Fibroblast of pulmonary artery (primary cell): ENCODE data around the gene LBH.

Experiments
- DNase-seq: peaks from one replicate; pipeline ENCODE4 v3.0.0-alpha.2; 2010; ENCODE audit warnings: low read depth
- H3K4me3 ChIP-seq: replicated peaks from 2 replicates; pipeline ENCODE4 v1.5.1; 2011; ENCODE audit warnings: low read depth, mild to moderate bottlenecking, control low read depth, low read length, moderate library complexity
- TF ChIP-seq, protein P1 (sequence below): IDR thresholded peaks from 2 replicates; pipeline ENCODE4 v1.5.1; 2011; ENCODE audit warnings: mild to moderate bottlenecking, control low read depth, low read length, inconsistent platforms; ENCODE audit errors: missing control alignments

The LBH gene

DNA sequence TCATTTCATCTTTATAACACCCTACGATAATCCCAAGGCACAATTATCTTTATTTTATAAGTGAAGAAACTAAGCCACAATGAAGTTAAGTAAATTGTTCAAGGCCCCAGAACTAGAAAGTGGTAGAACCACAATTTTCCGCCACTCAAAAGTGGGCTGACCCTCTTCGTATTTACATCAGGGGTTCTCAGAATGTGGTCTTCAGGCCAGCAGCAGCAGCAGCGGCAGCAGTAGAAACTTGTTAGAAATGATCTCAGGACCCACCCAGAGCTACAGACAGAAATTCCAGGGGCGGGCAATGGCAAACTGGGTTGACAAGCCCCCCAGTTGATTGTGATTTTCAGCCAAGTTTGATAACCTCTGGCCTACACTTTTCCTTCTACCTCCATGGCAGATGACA is 62.8 kb downstream of the LBH start:
- TF ChIP-seq, protein P1, sequence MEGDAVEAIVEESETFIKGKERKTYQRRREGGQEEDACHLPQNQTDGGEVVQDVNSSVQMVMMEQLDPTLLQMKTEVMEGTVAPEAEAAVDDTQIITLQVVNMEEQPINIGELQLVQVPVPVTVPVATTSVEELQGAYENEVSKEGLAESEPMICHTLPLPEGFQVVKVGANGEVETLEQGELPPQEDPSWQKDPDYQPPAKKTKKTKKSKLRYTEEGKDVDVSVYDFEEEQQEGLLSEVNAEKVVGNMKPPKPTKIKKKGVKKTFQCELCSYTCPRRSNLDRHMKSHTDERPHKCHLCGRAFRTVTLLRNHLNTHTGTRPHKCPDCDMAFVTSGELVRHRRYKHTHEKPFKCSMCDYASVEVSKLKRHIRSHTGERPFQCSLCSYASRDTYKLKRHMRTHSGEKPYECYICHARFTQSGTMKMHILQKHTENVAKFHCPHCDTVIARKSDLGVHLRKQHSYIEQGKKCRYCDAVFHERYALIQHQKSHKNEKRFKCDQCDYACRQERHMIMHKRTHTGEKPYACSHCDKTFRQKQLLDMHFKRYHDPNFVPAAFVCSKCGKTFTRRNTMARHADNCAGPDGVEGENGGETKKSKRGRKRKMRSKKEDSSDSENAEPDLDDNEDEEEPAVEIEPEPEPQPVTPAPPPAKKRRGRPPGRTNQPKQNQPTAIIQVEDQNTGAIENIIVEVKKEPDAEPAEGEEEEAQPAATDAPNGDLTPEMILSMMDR = no peak
- no peak for DNase-seq
- H3K4me3 ChIP-seq = no peak overlapping the region

DNA sequence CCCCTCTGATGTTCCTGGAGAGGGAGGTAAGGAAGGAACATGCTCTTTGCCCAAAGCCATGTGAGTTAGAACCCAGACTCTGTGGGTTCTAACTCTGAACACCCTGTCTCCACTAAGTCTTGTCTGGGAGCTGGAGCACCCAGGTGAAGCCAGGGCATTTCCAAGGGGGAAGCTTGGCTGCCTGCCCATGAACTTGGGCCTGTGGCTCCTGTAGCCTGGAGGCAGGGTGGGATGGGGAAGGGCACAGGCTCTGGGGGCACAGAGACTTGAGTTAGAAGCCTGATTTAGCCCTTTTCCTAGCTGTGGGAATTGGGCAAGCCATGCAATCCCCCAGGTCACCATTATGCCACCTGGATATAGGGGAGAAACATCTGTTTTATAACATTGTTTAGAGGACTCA is 65.2 kb downstream of the LBH start:
- no peak for DNase-seq
- H3K4me3 ChIP-seq = no peak overlapping the region
- TF ChIP-seq, protein P1 = no peak

DNA sequence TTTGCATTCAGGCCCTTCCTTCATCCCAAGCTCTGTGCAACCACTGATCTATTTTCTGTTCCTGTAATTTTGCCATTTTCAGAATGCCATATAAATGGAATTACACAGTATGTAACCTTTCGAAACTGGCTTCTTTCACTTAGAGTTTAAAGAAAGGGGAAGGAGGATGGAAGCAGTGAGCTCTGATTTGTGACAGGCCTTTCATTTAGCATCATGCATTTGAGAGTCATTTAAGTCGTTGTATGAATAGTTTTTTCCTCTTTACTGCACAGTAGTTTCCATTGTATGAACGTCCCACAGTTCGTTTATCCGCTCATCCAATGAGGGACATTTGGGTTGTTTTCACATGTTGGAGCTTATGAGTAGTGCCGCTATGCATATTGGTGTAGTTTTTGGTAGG is 67.0 kb downstream of the LBH start:
- TF ChIP-seq, protein P1 = no peak
- no peak overlapping the region for H3K4me3 ChIP-seq
- no peak for DNase-seq

DNA sequence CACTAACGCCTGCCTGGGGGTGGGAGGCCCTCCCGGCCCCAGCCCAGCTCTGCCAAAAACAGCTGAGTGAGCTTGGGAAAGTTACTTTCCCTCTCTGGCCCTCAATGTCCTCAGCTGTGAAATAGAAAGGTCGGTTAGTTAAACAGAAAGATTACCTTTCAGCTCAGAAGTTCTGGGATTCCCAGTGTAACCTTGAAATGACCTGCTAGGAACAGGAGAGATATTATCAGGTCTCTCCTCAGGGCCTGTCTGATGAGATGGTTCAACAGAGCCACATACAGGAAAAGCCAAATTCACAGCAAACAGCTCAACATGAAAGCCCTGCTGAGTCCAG is 68.8 kb downstream of the LBH start:
- no peak for DNase-seq
- H3K4me3 ChIP-seq = no peak overlapping the region
- TF ChIP-seq, protein P1 = no peak

DNA sequence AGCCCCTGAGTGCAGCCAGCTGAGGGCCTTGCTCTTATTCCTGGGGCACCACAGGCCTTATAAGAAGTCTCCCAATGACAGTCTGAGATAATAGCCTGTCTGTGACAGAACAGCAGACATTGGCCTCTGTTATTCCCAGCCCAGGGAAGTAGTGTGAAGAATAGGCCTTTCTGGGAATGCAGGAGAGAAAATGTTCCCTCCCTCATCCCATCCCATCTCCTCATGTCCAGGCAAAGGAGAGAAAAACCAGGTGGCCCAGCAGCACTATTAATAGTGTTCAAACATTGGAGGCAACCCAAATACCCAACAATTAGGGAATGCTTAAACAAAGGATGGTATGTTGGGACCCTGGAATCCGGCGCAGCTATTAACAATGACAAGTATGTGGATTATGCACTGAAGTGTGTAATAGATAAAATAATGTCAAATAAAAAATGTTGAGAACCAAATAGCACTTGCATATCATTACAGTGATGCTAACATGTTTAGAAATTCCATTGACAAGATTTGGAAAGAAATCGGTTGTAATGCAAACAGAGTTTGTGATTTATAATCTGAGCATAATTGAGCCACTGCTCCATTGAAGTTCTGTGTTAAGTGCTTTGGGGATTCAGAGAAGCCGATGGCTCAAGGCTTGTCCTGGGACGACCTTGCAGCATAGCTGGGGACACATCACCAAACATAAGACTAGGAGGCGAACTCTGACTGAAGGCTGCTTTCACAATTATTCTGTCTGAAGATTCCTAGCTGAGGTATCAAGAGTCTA is 69.3 kb downstream of the LBH start:
- H3K4me3 ChIP-seq = no peak overlapping the region
- DNase-seq = peak; percentile 53
- TF ChIP-seq, protein P1 = no peak

DNA sequence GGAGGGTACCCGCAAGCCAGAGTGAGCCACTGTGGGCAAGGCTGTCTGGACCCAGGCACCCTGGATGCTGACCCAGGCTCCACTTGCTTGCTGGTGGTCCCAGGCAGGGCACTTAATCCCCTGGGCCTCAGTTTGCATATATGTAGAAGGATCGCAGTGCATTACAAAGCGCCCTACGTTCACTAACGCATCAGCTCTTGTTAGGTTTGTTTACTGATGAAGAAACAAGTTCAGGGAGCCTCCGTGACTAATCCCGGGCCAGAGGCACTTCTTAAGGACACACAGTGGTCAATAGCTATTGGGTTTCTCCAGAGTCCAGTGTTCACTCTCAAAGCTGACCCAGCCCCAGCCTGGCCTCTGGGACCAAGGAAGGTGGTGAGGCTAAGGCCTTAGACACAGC is 70.2 kb downstream of the LBH start:
- TF ChIP-seq, protein P1 = no peak
- no peak for DNase-seq
- no peak overlapping the region for H3K4me3 ChIP-seq

DNA sequence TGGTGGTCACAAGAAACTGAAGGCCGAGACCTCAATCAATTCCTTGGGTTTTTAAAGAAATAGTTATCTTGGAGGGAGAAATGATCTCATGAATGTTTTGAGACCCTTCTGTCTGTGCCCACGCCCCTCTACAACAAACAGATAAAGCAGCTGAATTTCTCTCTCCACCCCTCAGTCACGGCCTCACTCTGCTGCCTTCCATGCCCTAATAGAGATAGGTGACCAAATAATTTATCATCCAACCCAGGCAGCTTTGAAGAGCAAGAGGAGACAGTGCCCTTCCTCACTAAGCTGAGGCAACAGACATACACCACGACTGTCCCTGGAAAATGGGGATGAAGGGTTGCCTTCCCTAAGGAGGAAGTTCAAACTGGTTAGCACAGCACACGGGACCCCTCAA is 71.2 kb downstream of the LBH start:
- DNase-seq = no peak
- TF ChIP-seq, protein P1 = no peak
- H3K4me3 ChIP-seq = no peak overlapping the region
